MM.1S (cell line): Measurements from ENCODE around the gene CCDC154.

ENCODE experiments used
- DNase-seq: peaks from one replicate; pipeline ENCODE4 v3.0.0-alpha.2; 2015
- H2AFZ ChIP-seq: fragments of 300-600 bp; sonication (generic); 2 replicates; pipeline ENCODE4 v1.6.0; 2016; ENCODE audit warnings: antibody characterized with exemption, low read length
- H3F3A ChIP-seq: fragments of 300-600 bp; sonication (generic); 2 replicates; pipeline ENCODE4 v1.6.1; 2016; ENCODE audit warnings: mild to moderate bottlenecking, antibody characterized with exemption, low read length, moderate library complexity, mixed read lengths; ENCODE audit not compliant: insufficient read depth
- H3K27ac ChIP-seq: fragments of 300-600 bp; sonication (generic); 2 replicates; pipeline ENCODE4 v1.5.1; 2016; ENCODE audit warnings: mild to moderate bottlenecking, low read length
- H3K27me3 ChIP-seq: fragments of 300-600 bp; sonication (generic); replicated peaks from 2 replicates; pipeline ENCODE4 v1.6.0; 2016; ENCODE audit warnings: low read length; ENCODE audit not compliant: insufficient read depth
- H3K36me3 ChIP-seq: fragments of 300-600 bp; sonication (generic); replicated peaks from 2 replicates; pipeline ENCODE4 v1.6.1; 2016; ENCODE audit warnings: mild to moderate bottlenecking, low read length, mixed read lengths; ENCODE audit not compliant: insufficient read depth
- H3K4me1 ChIP-seq: fragments of 300-600 bp; sonication (generic); 2 replicates; pipeline ENCODE4 v1.6.1; 2016; ENCODE audit warnings: low read length, mixed read lengths
- H3K4me2 ChIP-seq: fragments of 300-600 bp; sonication (generic); 2 replicates; pipeline ENCODE4 v1.6.0; 2016; ENCODE audit warnings: low read depth, low read length
- H3K4me3 ChIP-seq: fragments of 300-600 bp; sonication (generic); 2 replicates; pipeline ENCODE4 v1.5.1; 2016; ENCODE audit warnings: low read length, mixed read lengths
- H3K79me2 ChIP-seq: fragments of 300-600 bp; sonication (generic); 2 replicates; pipeline ENCODE4 v1.6.1; 2016; ENCODE audit warnings: mixed run types, low read length, mixed read lengths
- H3K9ac ChIP-seq: fragments of 300-600 bp; sonication (generic); 2 replicates; pipeline ENCODE4 v1.6.1; 2016; ENCODE audit warnings: low read length, mixed read lengths
- H3K9me2 ChIP-seq: fragments of 300-600 bp; sonication (generic); replicated peaks from 2 replicates; pipeline ENCODE4 v1.6.1; 2016; ENCODE audit warnings: mild to moderate bottlenecking, low read length, mixed read lengths; ENCODE audit not compliant: insufficient read depth
- H3K9me3 ChIP-seq: fragments of 300-600 bp; sonication (generic); replicated peaks from 2 replicates; pipeline ENCODE4 v1.6.1; 2016; ENCODE audit warnings: mild to moderate bottlenecking, low read length, mixed read lengths; ENCODE audit not compliant: insufficient read depth
- H4K20me1 ChIP-seq: fragments of 300-600 bp; sonication (generic); 2 replicates; pipeline ENCODE4 v1.6.1; 2016; ENCODE audit warnings: mild to moderate bottlenecking, low read length, moderate library complexity, mixed read lengths; ENCODE audit not compliant: insufficient read depth
- CTCF ChIP-seq: fragments of 300-600 bp; sonication (generic); IDR thresholded peaks from 2 replicates; pipeline ENCODE4 v1.5.1; 2016; ENCODE audit warnings: antibody characterized with exemption, low read length, mixed read lengths
- EZH2 ChIP-seq: fragments of 300-600 bp; sonication (generic); optimal IDR thresholded peaks from 2 replicates; pipeline ENCODE3; 2017; ENCODE audit warnings: low read depth, mild to moderate bottlenecking, antibody characterized with exemption, low read length, mixed read lengths
- EZH2phosphoT487 ChIP-seq: fragments of 300-600 bp; sonication (generic); IDR thresholded peaks from 2 replicates; pipeline ENCODE4 v1.6.1; 2018; ENCODE audit warnings: antibody characterized with exemption, low read length

Gene CCDC154

GRCh38 chr16:1492082-1492922 lies 47.9 kb upstream of the CCDC154 start:
- peaks cover 32% of the 10 kb centered on the region for H3K27me3 ChIP-seq
- no peak overlapping the region for H3K9ac ChIP-seq
- H3K36me3 ChIP-seq, result no peaks in the 10 kb centered on the region
- H3K9me2 ChIP-seq, result no peaks in the 10 kb centered on the region
- TF ChIP-seq CTCF, result no peak
- H3K9me3 ChIP-seq, result no peaks in the 10 kb centered on the region
- no peaks in the 10 kb centered on the region for H3F3A ChIP-seq
- H3K27ac ChIP-seq, result no peak overlapping the region
- no peaks in the 10 kb centered on the region for H4K20me1 ChIP-seq
- H2AFZ ChIP-seq, result peak overlapping the region; percentile 97
- peak overlapping the region; percentile 76 for H3K4me3 ChIP-seq
- H3K4me2 ChIP-seq, result peak overlapping the region; percentile 81
- H3K4me1 ChIP-seq, result peaks cover 5% of the 10 kb centered on the region; the same call in 1 of the 2 replicates
- H3K79me2 ChIP-seq, result peaks cover 17% of the 10 kb centered on the region
- no peak for DNase-seq

GRCh38 chr16:1491327-1491726 lies 47.0 kb upstream of the CCDC154 start:
- Histone ChIP-seq H3K4me3 (no peak overlapping the region), H3K4me1 (peaks cover 5% of the 10 kb centered on the region; the same call in 1 of the 2 replicates), H3K79me2 (peaks cover 17% of the 10 kb centered on the region), H3K27me3 (peaks cover 42% of the 10 kb centered on the region), H3K4me2 (no peak overlapping the region), H3K9me3 (no peaks in the 10 kb centered on the region), H3K9me2 (no peaks in the 10 kb centered on the region), H4K20me1 (no peaks in the 10 kb centered on the region), H3K9ac (no peak overlapping the region), H3K27ac (no peak overlapping the region), H2AFZ (no peak overlapping the region), H3F3A (no peaks in the 10 kb centered on the region), H3K36me3 (no peaks in the 10 kb centered on the region)
- no peak for DNase-seq
- TF ChIP-seq EZH2, result no peak
- TF ChIP-seq EZH2phosphoT487, result no peak
- no peak for TF ChIP-seq CTCF

GRCh38 chr16:1489077-1489476 lies 44.7 kb upstream of the CCDC154 start:
- no peak overlapping the region for H3K9ac ChIP-seq
- TF ChIP-seq EZH2 (no peak), EZH2phosphoT487 (no peak), CTCF (no peak)
- DNase-seq, result no peak
- H3K4me1 ChIP-seq, result peaks cover 5% of the 10 kb centered on the region; the same call in 1 of the 2 replicates
- no peak overlapping the region for H3K4me2 ChIP-seq
- H3K36me3 ChIP-seq, result no peaks in the 10 kb centered on the region
- no peak overlapping the region for H3K4me3 ChIP-seq
- no peaks in the 10 kb centered on the region for H3F3A ChIP-seq
- H3K27me3 ChIP-seq, result peaks cover 60% of the 10 kb centered on the region
- no peaks in the 10 kb centered on the region for H3K9me3 ChIP-seq
- no peaks in the 10 kb centered on the region for H4K20me1 ChIP-seq
- no peak overlapping the region for H2AFZ ChIP-seq
- H3K9me2 ChIP-seq, result no peaks in the 10 kb centered on the region
- H3K27ac ChIP-seq, result no peak overlapping the region
- peaks cover 7% of the 10 kb centered on the region for H3K79me2 ChIP-seq
